Gastroesophageal sphincter (tissue), 4 donors: ENCODE measurements around the gene HTR2B. TPM values are rescaled to one million over a fixed set of nuclear protein-coding genes. Genes with fewer than 3 reads are reported as not detected.

Source experiments
- ATAC-seq: fragments of 150-250 bp; one replicate; pipeline ENCODE4 v1.9.1; 2016; ENCODE audit warnings: mild to moderate bottlenecking, moderate library complexity
- H3K27ac ChIP-seq, 4 donors: fragments of 200-600 bp; sonication (generic) in 3 of 4; 1 replicate in 3 of 4; 2 replicates in 1 of 4; pipeline ENCODE4 v1.5.1; 2016 to 2019
- H3K27me3 ChIP-seq: fragments of 200-600 bp; sonication (generic); one replicate; pipeline ENCODE4 v1.5.1; 2019
- H3K36me3 ChIP-seq, 2 donors: fragments of 200-600 bp; sonication (generic); one replicate each; pipeline ENCODE4 v1.5.1; 2019; ENCODE audit warnings: control low read depth in 1 of 2
- H3K4me1 ChIP-seq, 3 donors: fragments of 200-600 bp; sonication (generic); 1 replicate in 2 of 3; 2 replicates in 1 of 3; pipeline ENCODE4 v1.5.1; 2016 to 2019; ENCODE audit warnings: control low read depth in 2 of 3
- H3K4me3 ChIP-seq, 2 donors: fragments of 200-600 bp; sonication (generic); one replicate each; pipeline ENCODE4 v1.5.1; 2019; ENCODE audit warnings: mild to moderate bottlenecking in 1 of 2, moderate library complexity in 1 of 2
- H3K9me3 ChIP-seq, 3 donors: fragments of 200-600 bp; sonication (generic); one replicate each; pipeline ENCODE4 v1.5.1; 2017 to 2019; ENCODE audit warnings: control low read depth in 2 of 3
- EP300 ChIP-seq: sonication (generic); formaldehyde crosslinking; IDR thresholded peaks from one replicate; pipeline ENCODE4 v1.6.1; 2017; ENCODE audit warnings: antibody characterized with exemption, mild to moderate bottlenecking
- POLR2A ChIP-seq, 2 donors: fragments of 450-650 bp; IDR thresholded peaks; one replicate each; pipeline ENCODE4 v1.6.1; 2017; ENCODE audit warnings: antibody characterized with exemption in 2 of 2, mild to moderate bottlenecking in 2 of 2, moderate library complexity in 1 of 2
- POLR2AphosphoS5 ChIP-seq: sonication (generic); formaldehyde crosslinking; IDR thresholded peaks from one replicate; pipeline ENCODE4 v1.6.1; 2017; ENCODE audit warnings: antibody characterized with exemption
- WGBS, 2 donors: methylation state at CpG; one replicate each; pipeline ENCODE4 v1.1.5; 2018; ENCODE audit warnings: low coverage in 1 of 2; 5-methylcytosine and 5-hydroxymethylcytosine counted together
- total RNA-seq, 4 donors: library from RNA; depleted of rRNA; stranded (reverse); fragments of >200 nt; gene quantifications; one replicate each; pipeline ENCODE4 v1.1.0, GENCODE V29; 2016
- TF ChIP-seq, protein P1 (sequence below), 4 experiments: fragments of 200-600 bp in 2 of 4; fragments of 450-650 bp in 2 of 4; sonication (generic) in 1 of 4; IDR thresholded peaks; one replicate each; pipeline ENCODE4 v1.5.1; 2017 to 2019; ENCODE audit warnings: antibody characterized with exemption in 4 of 4, mild to moderate bottlenecking in 2 of 4, moderate library complexity in 2 of 4

Gene HTR2B
- total RNA-seq, 4 donors from 2014 or later, result 6.8 to 17.3 (median 16.0) TPM

DNA sequence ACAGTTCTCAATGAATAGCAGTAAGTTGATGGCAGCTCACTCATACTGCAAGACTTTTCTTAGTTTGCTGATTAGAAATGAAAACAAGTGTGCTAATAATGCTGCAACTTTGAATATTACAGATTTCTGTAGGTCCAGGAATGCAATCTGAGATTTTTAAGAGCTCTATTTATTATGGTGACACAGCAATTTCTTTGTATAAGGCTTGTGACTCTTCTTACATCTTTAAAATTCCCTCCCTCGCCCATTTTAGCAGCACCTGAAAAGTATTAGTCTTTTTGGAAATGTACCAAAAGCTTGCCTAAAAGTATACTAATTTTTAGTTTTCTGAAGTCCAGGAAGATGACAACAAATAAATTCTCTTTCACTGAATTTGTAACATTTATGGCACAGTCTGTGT lies 4.4 kb upstream of the HTR2B start:
- Histone ChIP-seq H3K36me3 (no peaks in the 10 kb centered on the region), H3K4me1 (peaks cover 0 to 59% (median 3%) of the 10 kb centered on the region in 3 donors), H3K27ac (peak overlapping the region in 1 of 4 donors; percentile 32), H3K4me3 (no peak overlapping the region), H3K27me3 (no peaks in the 10 kb centered on the region), H3K9me3 (no peaks in the 10 kb centered on the region)
- no peak for ATAC-seq
- TF ChIP-seq, protein P1, sequence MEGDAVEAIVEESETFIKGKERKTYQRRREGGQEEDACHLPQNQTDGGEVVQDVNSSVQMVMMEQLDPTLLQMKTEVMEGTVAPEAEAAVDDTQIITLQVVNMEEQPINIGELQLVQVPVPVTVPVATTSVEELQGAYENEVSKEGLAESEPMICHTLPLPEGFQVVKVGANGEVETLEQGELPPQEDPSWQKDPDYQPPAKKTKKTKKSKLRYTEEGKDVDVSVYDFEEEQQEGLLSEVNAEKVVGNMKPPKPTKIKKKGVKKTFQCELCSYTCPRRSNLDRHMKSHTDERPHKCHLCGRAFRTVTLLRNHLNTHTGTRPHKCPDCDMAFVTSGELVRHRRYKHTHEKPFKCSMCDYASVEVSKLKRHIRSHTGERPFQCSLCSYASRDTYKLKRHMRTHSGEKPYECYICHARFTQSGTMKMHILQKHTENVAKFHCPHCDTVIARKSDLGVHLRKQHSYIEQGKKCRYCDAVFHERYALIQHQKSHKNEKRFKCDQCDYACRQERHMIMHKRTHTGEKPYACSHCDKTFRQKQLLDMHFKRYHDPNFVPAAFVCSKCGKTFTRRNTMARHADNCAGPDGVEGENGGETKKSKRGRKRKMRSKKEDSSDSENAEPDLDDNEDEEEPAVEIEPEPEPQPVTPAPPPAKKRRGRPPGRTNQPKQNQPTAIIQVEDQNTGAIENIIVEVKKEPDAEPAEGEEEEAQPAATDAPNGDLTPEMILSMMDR (IDR thresholded peaks at IDR 0.05), result no peak
- TF ChIP-seq POLR2A (IDR thresholded peaks at IDR 0.05), result no peak
- no peak for TF ChIP-seq EP300
- no peak for TF ChIP-seq POLR2AphosphoS5
- 58 to 88% methylated on average over 1 of the region's 1 CpG for WGBS, 2 donors

DNA sequence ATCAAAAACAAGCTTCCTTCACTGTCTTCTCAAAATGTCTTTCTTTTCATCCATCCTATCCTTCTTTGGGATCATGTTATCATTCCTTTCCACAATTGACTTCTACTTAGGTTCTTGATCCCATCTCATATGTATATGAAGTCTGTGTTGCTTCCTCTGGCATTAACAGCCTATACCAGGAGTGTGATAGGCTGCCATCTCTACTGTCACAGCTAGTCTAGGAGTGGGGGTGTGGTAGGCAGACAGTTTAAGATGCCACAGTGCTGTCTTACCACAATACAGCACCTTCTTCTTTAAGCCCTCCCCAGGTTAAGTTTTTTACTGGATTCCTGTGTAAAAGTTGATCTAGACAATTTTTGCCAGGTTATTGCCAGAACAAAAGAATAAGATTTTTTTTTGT lies 3.7 kb upstream of the HTR2B start:
- Histone ChIP-seq H3K4me1 (peaks cover 0 to 59% (median 3%) of the 10 kb centered on the region in 3 donors), H3K4me3 (no peak overlapping the region), H3K9me3 (no peaks in the 10 kb centered on the region), H3K36me3 (no peaks in the 10 kb centered on the region), H3K27ac (peak overlapping the region in 1 of 4 donors; percentile 32), H3K27me3 (no peaks in the 10 kb centered on the region)
- ATAC-seq, result no peak
- no peak for TF ChIP-seq POLR2A (IDR thresholded peaks at IDR 0.05)
- TF ChIP-seq POLR2AphosphoS5, result no peak
- TF ChIP-seq, protein P1 (IDR thresholded peaks at IDR 0.05), result no peak
- no peak for TF ChIP-seq EP300

DNA sequence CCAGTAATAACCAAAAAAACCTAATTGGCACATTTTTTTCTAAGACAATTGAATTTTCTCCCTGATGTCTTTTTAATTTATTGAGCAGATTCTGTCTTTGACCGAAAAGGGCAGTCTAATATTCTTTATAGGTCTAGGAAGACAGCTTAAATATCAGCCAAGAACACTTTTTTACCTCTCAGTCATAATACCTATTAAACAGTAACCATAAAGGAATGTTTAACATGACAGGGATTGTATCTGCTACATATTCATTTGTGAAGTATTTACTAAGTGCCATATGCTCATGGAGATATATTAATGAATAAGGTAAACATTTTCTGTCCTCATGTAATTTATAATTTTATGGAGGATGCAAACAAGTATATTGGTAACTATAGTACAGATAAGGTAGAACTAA lies 3.1 kb upstream of the HTR2B start:
- 50 to 95% methylated on average over 1 of the region's 1 CpG for WGBS, 2 donors
- peaks cover 0 to 58% (median 3%) of the 10 kb centered on the region in 3 donors for H3K4me1 ChIP-seq
- TF ChIP-seq, protein P1 (IDR thresholded peaks at IDR 0.05), result no peak
- TF ChIP-seq POLR2AphosphoS5 (no peak), EP300 (no peak)

DNA sequence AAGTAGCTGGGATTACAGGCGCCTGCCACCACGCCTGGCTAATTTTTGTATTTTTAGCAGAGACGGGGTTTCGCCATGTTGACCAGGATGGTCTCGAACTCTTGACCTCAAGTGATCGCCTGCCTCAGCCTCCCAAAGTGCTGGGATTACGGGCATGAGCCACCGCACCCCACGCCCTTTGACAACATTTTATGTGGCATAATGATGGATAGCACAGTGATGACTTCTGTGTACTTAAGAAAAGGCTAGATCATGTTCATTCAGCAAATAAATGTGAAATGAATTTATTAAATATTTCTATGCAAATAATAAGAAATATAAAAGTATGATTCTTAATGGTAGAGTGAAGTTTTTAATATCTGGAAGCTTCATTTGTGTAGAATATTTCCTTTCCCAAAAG lies 2.6 kb upstream of the HTR2B start:
- Histone ChIP-seq H3K27ac (no peak overlapping the region), H3K4me3 (no peak overlapping the region)
- 79 to 100% methylated on average over 2 to 6 of the region's 9 CpGs for WGBS, 2 donors

More for the DNA sequence above, 3.1 kb upstream of the HTR2B start:
- Histone ChIP-seq H3K9me3 (no peaks in the 10 kb centered on the region), H3K4me3 (no peak overlapping the region), H3K36me3 (no peaks in the 10 kb centered on the region), H3K27ac (peak overlapping the region in 1 of 4 donors; percentile 32), H3K27me3 (no peaks in the 10 kb centered on the region)
- no peak for ATAC-seq

DNA sequence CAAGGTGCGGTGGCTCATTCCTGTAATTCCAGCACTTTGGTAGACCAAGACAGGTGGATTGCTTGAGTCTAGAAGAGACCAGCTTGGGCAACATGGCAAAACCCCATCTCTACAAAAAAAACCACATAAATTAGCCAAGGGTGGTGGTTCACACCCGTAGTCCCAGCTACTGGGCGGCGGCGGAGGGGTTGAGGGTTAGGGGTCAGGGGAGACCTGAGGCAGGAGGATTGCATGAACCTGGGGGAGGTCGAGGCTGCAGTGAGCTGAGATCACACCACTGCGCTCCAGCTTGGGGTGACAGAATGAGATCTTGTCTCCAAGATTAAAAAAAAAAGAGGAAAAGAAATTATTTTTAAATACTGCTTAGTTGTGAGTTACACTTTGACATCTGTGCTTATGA lies 1.3 kb upstream of the HTR2B start:
- no peak for ATAC-seq
- 95 to 100% methylated on average over 1 to 7 of the region's 7 CpGs for WGBS, 2 donors

More for the DNA sequence above, 2.6 kb upstream of the HTR2B start:
- H3K27me3 ChIP-seq, result no peaks in the 10 kb centered on the region
- no peaks in the 10 kb centered on the region for H3K36me3 ChIP-seq
- TF ChIP-seq POLR2AphosphoS5 (no peak), POLR2A (IDR thresholded peaks at IDR 0.05) (no peak)
- TF ChIP-seq, protein P1 (IDR thresholded peaks at IDR 0.05), result no peak
- H3K9me3 ChIP-seq, result no peaks in the 10 kb centered on the region
- no peak for ATAC-seq
- H3K4me1 ChIP-seq, result peaks cover 0 to 56% (median 3%) of the 10 kb centered on the region in 3 donors

More for the DNA sequence above, 1.3 kb upstream of the HTR2B start:
- Histone ChIP-seq H3K4me1 (peaks cover 0 to 47% (median 3%) of the 10 kb centered on the region in 3 donors), H3K27ac (peak overlapping the region in 1 of 4 donors; percentile 29), H3K27me3 (no peaks in the 10 kb centered on the region), H3K4me3 (no peak overlapping the region), H3K36me3 (no peaks in the 10 kb centered on the region), H3K9me3 (no peaks in the 10 kb centered on the region)
- TF ChIP-seq POLR2A (IDR thresholded peaks at IDR 0.05) (no peak), EP300 (no peak), POLR2AphosphoS5 (no peak)
- TF ChIP-seq, protein P1 (IDR thresholded peaks at IDR 0.05), result no peak
